ENCODE measurements around the gene MAFG. TPM values are rescaled to one million over a fixed set of nuclear protein-coding genes. Genes with fewer than 3 reads are reported as not detected.

The MAFG gene
- total and polyA plus RNA-seq, 2 experiments from 2014 or later = 21.3 to 28.5 TPM

- no peaks in the 10 kb centered on the region for H3K9me3 ChIP-seq (ENCODE audit: low read depth)
- DNase-seq (ENCODE audit: low spot score) = no peak
- H2AFZ ChIP-seq = no peak overlapping the region
- H3K4me3 ChIP-seq = no peak overlapping the region
- H3K9me2 ChIP-seq (replicated peaks; ENCODE audit: insufficient read depth) = no peaks in the 10 kb centered on the region
- H3K36me3 ChIP-seq (replicated peaks; ENCODE audit: insufficient read depth, low read depth) = no peaks in the 10 kb centered on the region
- 94% methylated on average over 26 of the region's 26 CpGs for WGBS (ENCODE audit: low lambda C conversion rate, missing lambda C conversion rate)
- TF ChIP-seq, protein P1, sequence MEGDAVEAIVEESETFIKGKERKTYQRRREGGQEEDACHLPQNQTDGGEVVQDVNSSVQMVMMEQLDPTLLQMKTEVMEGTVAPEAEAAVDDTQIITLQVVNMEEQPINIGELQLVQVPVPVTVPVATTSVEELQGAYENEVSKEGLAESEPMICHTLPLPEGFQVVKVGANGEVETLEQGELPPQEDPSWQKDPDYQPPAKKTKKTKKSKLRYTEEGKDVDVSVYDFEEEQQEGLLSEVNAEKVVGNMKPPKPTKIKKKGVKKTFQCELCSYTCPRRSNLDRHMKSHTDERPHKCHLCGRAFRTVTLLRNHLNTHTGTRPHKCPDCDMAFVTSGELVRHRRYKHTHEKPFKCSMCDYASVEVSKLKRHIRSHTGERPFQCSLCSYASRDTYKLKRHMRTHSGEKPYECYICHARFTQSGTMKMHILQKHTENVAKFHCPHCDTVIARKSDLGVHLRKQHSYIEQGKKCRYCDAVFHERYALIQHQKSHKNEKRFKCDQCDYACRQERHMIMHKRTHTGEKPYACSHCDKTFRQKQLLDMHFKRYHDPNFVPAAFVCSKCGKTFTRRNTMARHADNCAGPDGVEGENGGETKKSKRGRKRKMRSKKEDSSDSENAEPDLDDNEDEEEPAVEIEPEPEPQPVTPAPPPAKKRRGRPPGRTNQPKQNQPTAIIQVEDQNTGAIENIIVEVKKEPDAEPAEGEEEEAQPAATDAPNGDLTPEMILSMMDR (IDR thresholded peaks at IDR 0.05; ENCODE audit: poor library complexity) = no peak
- TF ChIP-seq EZH2 (IDR thresholded peaks at IDR 0.05; ENCODE audit: borderline replicate concordance) (no peak), EZH2phosphoT487 (IDR thresholded peaks at IDR 0.05; ENCODE audit: low read depth, severe bottlenecking, unreplicated experiment) (no peak)
- no peak overlapping the region for H3K27ac ChIP-seq
- H3K27me3 ChIP-seq = no peaks in the 10 kb centered on the region
- H4K20me1 ChIP-seq (ENCODE audit: insufficient read depth, poor library complexity, severe bottlenecking) = peaks cover 4% of the 10 kb centered on the region
- peaks cover 16% of the 10 kb centered on the region for H3K4me1 ChIP-seq (ENCODE audit: insufficient read depth)
- H3K4me2 ChIP-seq = no peak overlapping the region
- H3K79me2 ChIP-seq = peaks cover 18% of the 10 kb centered on the region
Measured at GRCh38 chr17:81907219-81908145, 20.1 kb downstream of the MAFG start.

GRCh38 chr17:81906476-81907218 lies 20.9 kb downstream of the MAFG start:
- Histone ChIP-seq H3K9me3 (ENCODE audit: low read depth) (no peaks in the 10 kb centered on the region), H4K20me1 (ENCODE audit: insufficient read depth, poor library complexity, severe bottlenecking) (peaks cover 6% of the 10 kb centered on the region), H3K79me2 (peaks cover 18% of the 10 kb centered on the region), H3K27ac (no peak overlapping the region), H2AFZ (no peak overlapping the region), H3K4me1 (ENCODE audit: insufficient read depth) (peaks cover 20% of the 10 kb centered on the region), H3K4me3 (no peak overlapping the region), H3K36me3 (replicated peaks; ENCODE audit: insufficient read depth, low read depth) (no peaks in the 10 kb centered on the region), H3K9me2 (replicated peaks; ENCODE audit: insufficient read depth) (no peaks in the 10 kb centered on the region), H3K27me3 (no peaks in the 10 kb centered on the region), H3K4me2 (no peak overlapping the region)
- WGBS (ENCODE audit: low lambda C conversion rate, missing lambda C conversion rate) = 97% methylated on average over 15 of the region's 15 CpGs
- TF ChIP-seq EZH2phosphoT487 (IDR thresholded peaks at IDR 0.05; ENCODE audit: low read depth, severe bottlenecking, unreplicated experiment) = no peak
- no peak for DNase-seq (ENCODE audit: low spot score)

DNA sequence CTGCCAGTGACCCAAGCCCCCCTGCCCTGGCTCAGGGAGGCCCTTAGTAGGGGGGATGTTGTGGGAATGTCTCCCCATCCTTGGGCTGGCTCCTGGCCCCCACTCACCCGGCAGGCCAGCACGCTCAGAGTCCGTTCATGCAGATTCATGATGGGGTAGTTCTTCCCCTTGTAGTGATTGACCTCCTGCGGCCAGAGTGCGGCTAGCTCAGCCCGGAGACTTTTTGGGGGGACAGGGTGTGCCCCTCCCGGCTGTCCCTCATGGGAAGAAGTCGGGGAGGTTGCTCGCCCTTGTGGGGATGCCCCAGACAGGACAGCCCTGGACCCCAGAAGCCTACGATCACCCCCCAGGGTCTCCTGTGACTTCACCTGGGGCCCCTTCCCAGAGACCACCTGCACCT lies 21.5 kb downstream of the MAFG start:
- Histone ChIP-seq H3K27ac (no peak overlapping the region), H3K36me3 (replicated peaks; ENCODE audit: insufficient read depth, low read depth) (no peaks in the 10 kb centered on the region), H3K9me3 (ENCODE audit: low read depth) (no peaks in the 10 kb centered on the region), H3K4me2 (no peak overlapping the region), H2AFZ (no peak overlapping the region), H3K4me1 (ENCODE audit: insufficient read depth) (peaks cover 22% of the 10 kb centered on the region), H3K4me3 (no peak overlapping the region), H4K20me1 (ENCODE audit: insufficient read depth, poor library complexity, severe bottlenecking) (peaks cover 7% of the 10 kb centered on the region), H3K79me2 (peaks cover 18% of the 10 kb centered on the region), H3K9me2 (replicated peaks; ENCODE audit: insufficient read depth) (no peaks in the 10 kb centered on the region), H3K27me3 (no peaks in the 10 kb centered on the region)
- TF ChIP-seq EZH2phosphoT487 (IDR thresholded peaks at IDR 0.05; ENCODE audit: low read depth, severe bottlenecking, unreplicated experiment) = no peak
- TF ChIP-seq EZH2 (IDR thresholded peaks at IDR 0.05; ENCODE audit: borderline replicate concordance) = no peak
- TF ChIP-seq, protein P1 (IDR thresholded peaks at IDR 0.05; ENCODE audit: poor library complexity) = no peak
- DNase-seq (ENCODE audit: low spot score) = no peak
- whole genome bisulfite sequencing (ENCODE audit: low lambda C conversion rate, missing lambda C conversion rate) = 92% methylated on average over 10 of the region's 10 CpGs

Measured in hepatocyte (in vitro differentiated cells).